ENCODE data around the gene SBF2. TPM values are rescaled to one million over a fixed set of nuclear protein-coding genes. Genes with fewer than 3 reads are reported as not detected.

The SBF2 gene
- total RNA-seq, 1 donor from 2014 or later = 34.5 TPM

- Histone ChIP-seq H3K9me3 (no peaks in the 10 kb centered on the region), H3K36me3 (no peaks in the 10 kb centered on the region), H3K4me3 (no peak overlapping the region), H3K27ac (peak overlapping the region in 1 of 2 donors; percentile 81), H3K27me3 (no peaks in the 10 kb centered on the region), H3K4me1 (peaks cover 8 to 35% of the 10 kb centered on the region in 2 donors)
- no peak for TF ChIP-seq CTCF (IDR thresholded peaks at IDR 0.05)
- no peak for DNase-seq (ENCODE audit: low spot score in 2 of 2)
- intact Hi-C loops (cut with DNase I) = loop anchor here (5.0 kb wide), 1 partner anchor 38 kb away; no protein-coding TSS in a partner anchor
Observed at GRCh38 chr11:10329356-10329755, 35.3 kb upstream of the SBF2 start.

- Histone ChIP-seq H3K27ac (peak overlapping the region; percentile 23 to 81), H3K27me3 (no peaks in the 10 kb centered on the region), H3K9me3 (no peaks in the 10 kb centered on the region), H3K4me3 (no peak overlapping the region), H3K36me3 (no peaks in the 10 kb centered on the region), H3K4me1 (peaks cover 8 to 38% of the 10 kb centered on the region in 2 donors)
- no peak for TF ChIP-seq CTCF (IDR thresholded peaks at IDR 0.05)
- intact Hi-C loops (cut with DNase I) = loop anchor here (5.0 kb wide), 1 partner anchor 39 kb away; no protein-coding TSS in a partner anchor
- no peak for DNase-seq (ENCODE audit: low spot score in 2 of 2)
Observed at GRCh38 chr11:10328314-10329098, 34.5 kb upstream of the SBF2 start.

DNA sequence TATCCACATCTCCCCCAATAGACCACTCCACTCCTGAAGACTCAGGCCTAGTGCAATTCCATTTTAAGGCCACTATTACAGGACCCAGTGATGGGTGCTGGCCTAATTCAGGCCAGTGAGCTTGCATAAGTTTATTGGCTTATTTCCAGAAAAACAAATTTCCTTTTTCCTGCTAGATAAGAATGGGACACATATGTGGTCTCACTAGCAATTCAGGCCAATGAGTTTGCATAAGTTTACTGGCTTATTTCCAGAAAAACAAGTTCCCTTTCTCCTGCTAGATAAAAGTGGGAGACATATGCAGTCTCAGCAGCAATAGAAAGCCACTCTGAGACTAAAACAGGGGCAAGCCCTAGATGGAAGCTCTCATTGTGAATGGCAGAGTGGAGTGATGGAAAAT is 33.2 kb upstream of the SBF2 start:
- no peaks in the 10 kb centered on the region for H3K36me3 ChIP-seq
- no peaks in the 10 kb centered on the region for H3K27me3 ChIP-seq
- peaks cover 12 to 47% of the 10 kb centered on the region in 2 donors for H3K4me1 ChIP-seq
- peak overlapping the region; percentile 64 to 81 for H3K27ac ChIP-seq
- peak in 1 of 3 experiments; percentile 9 for TF ChIP-seq CTCF (IDR thresholded peaks at IDR 0.05)
- H3K9me3 ChIP-seq = no peaks in the 10 kb centered on the region
- intact Hi-C loops (cut with DNase I) = loop anchor here (5.0 kb wide), 1 partner anchor 40 kb away; no protein-coding TSS in a partner anchor
- no peak for DNase-seq (ENCODE audit: low spot score in 2 of 2)
- no peak overlapping the region for H3K4me3 ChIP-seq

DNA sequence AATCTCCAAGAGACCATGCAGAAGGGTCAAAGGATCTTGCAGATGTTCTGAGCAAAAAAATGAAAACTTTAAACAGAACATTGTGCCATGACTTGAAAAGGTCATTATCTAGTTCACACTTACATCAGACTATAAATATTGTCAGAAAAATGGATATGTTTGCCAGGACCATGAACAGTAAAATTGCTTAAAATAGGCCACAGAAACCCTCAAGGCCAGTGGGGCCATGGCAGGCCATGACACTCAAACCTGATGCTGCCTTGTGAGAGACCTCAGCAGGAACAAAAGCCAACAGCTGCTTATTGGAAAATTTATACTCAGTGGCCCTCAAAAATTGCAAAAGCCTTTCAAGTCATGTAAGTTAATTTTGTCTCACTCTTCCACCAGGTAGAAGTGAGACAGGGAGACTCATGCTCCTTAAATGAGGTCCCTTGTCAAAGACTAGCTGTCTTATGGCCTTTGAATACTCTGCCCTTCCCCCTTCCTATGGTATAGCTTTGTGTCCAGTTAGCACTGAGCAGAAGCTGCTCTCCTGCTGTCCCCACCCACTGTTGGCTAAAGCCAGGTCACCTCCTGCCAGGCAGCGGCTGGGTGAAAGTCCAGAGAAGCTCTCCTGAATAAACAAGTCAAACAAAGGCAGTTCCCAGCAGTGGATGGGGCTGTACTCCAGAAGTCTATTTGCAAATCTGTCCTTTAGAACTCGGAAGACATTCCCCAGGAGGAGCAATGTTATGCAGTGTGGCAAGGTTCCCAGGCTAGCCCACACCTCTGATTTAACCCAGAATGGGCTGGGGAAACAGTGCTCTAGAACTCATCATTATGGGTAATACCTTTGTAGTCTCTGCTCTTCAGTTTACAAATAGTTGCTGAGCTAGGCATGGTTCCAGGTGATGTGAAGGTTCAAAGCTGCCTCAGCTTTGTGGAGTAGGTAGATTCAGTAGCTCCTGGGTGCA is 32.3 kb upstream of the SBF2 start:
- H3K27ac ChIP-seq = peak overlapping the region; percentile 64 to 81
- H3K27me3 ChIP-seq = no peaks in the 10 kb centered on the region
- TF ChIP-seq CTCF (IDR thresholded peaks at IDR 0.05) = no peak
- DNase-seq (ENCODE audit: low spot score in 2 of 2) = no peak
- no peaks in the 10 kb centered on the region for H3K36me3 ChIP-seq
- intact Hi-C loops (cut with DNase I) = loop anchor here (5.0 kb wide), 1 partner anchor 41 kb away; no protein-coding TSS in a partner anchor
- peaks cover 12 to 50% of the 10 kb centered on the region in 2 donors for H3K4me1 ChIP-seq
- no peaks in the 10 kb centered on the region for H3K9me3 ChIP-seq
- H3K4me3 ChIP-seq = no peak overlapping the region

DNA sequence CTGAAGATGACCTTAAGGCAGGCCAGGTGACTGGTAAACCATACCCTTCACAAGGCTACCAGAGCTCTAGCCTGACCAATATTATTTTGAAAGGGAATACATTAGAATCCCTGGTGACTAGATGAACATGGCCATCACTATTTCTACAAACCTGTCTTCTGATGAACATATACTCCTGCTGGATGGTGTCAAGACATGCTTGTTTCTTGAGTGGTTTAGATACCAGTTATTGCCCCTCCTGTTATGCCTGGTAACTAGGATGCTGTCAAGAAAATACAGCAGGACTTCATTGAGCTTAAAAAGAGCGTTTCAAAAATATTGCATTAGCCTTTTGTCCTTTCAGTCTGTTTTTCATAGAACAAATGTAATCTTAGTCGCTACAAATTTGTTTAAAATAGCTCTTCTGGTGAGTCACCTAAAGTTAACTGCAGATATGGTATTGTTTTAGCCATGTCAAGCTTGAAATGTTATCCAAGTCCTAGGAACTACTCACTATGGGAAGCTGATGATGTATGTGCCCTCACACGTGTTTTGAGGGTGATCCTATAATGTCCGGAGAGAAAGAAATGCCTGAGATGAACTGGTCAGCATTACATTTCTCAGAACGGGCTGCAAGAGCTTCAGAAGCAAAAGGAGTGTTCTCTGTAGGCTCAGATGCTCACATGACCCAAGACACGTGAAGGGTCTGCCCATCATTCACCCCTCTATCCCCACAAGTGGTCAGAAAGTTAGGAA is 31.4 kb upstream of the SBF2 start:
- Histone ChIP-seq H3K27ac (peak overlapping the region; percentile 64 to 81), H3K4me3 (no peak overlapping the region), H3K27me3 (no peaks in the 10 kb centered on the region), H3K36me3 (no peaks in the 10 kb centered on the region), H3K4me1 (peaks cover 12 to 56% of the 10 kb centered on the region in 2 donors), H3K9me3 (no peaks in the 10 kb centered on the region)
- no peak for TF ChIP-seq CTCF (IDR thresholded peaks at IDR 0.05)
- intact Hi-C loops (cut with DNase I) = loop anchor here (5.0 kb wide), 1 partner anchor 42 kb away; no protein-coding TSS in a partner anchor
- DNase-seq (ENCODE audit: low spot score in 2 of 2) = no peak
